ENCODE data around the gene TRIM44.
A peak's percentile ranks its signal among the peaks of the same experiment; 100 is the strongest.

The TRIM44 gene

GRCh38 chr11:35617316-35617686 lies 45.3 kb upstream of the TRIM44 start:
- Histone ChIP-seq H3K4me3 (ENCODE audit: low read length) (no peak overlapping the region), H3K36me3 (ENCODE audit: control insufficient read depth, low read length) (no peaks in the 10 kb centered on the region)

GRCh38 chr11:35617687-35618496 lies 44.7 kb upstream of the TRIM44 start, which contains the start of gene FJX1:
TSS of gene FJX1 (plus strand) at chr11:35618460. CDS start at chr11:35618637, 177 bp downstream.
- Histone ChIP-seq H3K27me3 (ENCODE audit: control insufficient read depth, low read length) (peaks cover 34% of the 10 kb centered on the region), H3K9me2 (replicated peaks; ENCODE audit: control insufficient read depth, low read length) (no peaks in the 10 kb centered on the region), H4K20me1 (ENCODE audit: control insufficient read depth, insufficient read depth, low read depth, low read length) (no peaks in the 10 kb centered on the region), H3K27ac (ENCODE audit: low read depth, low read length) (no peak within 1 kb of the TSS), H3K4me2 (ENCODE audit: low read length) (peak within 1 kb of the TSS; percentile 31; the same call in 1 of the 2 replicates), H3K79me2 (ENCODE audit: control insufficient read depth, low read length) (no peaks in the 10 kb centered on the region), H3K4me3 (ENCODE audit: low read length) (peak within 1 kb of the TSS; percentile 32), H3F3A (ENCODE audit: control insufficient read depth, insufficient read depth) (no peaks in the 10 kb centered on the region; the same call in 1 of the 2 replicates), H3K9me3 (ENCODE audit: control insufficient read depth, insufficient read depth, low read length) (no peaks in the 10 kb centered on the region), H3K36me3 (ENCODE audit: control insufficient read depth, low read length) (no peaks in the 10 kb centered on the region), H3K4me1 (ENCODE audit: control insufficient read depth, low read length) (no peaks in the 10 kb centered on the region)
- TF ChIP-seq CTCF (IDR thresholded peaks at IDR 0.05; ENCODE audit: low read depth, low read length, poor library complexity, severe bottlenecking) = no peak
- TF ChIP-seq EZH2phosphoT487 (IDR thresholded peaks at IDR 0.05; ENCODE audit: borderline replicate concordance, low read length) = no peak

More at GRCh38 chr11:35617316-35617686, 45.3 kb upstream of the TRIM44 start:
- Histone ChIP-seq H3K27me3 (ENCODE audit: control insufficient read depth, low read length) (peaks cover 33% of the 10 kb centered on the region), H3K79me2 (ENCODE audit: control insufficient read depth, low read length) (no peaks in the 10 kb centered on the region), H3K4me2 (ENCODE audit: low read length) (no peak overlapping the region), H3K27ac (ENCODE audit: low read depth, low read length) (no peak overlapping the region), H4K20me1 (ENCODE audit: control insufficient read depth, insufficient read depth, low read depth, low read length) (no peaks in the 10 kb centered on the region), H3K9me2 (replicated peaks; ENCODE audit: control insufficient read depth, low read length) (no peaks in the 10 kb centered on the region), H3K4me1 (ENCODE audit: control insufficient read depth, low read length) (no peaks in the 10 kb centered on the region), H3F3A (ENCODE audit: control insufficient read depth, insufficient read depth) (no peaks in the 10 kb centered on the region; the same call in 1 of the 2 replicates), H3K9me3 (ENCODE audit: control insufficient read depth, insufficient read depth, low read length) (no peaks in the 10 kb centered on the region)
- TF ChIP-seq EZH2phosphoT487 (IDR thresholded peaks at IDR 0.05; ENCODE audit: borderline replicate concordance, low read length) (no peak), CTCF (IDR thresholded peaks at IDR 0.05; ENCODE audit: low read depth, low read length, poor library complexity, severe bottlenecking) (no peak)

GRCh38 chr11:35618497-35619115 lies 44.0 kb upstream of the TRIM44 start:
- Histone ChIP-seq H3K4me2 (ENCODE audit: low read length) (peak overlapping the region; percentile 27; the same call in 1 of the 2 replicates), H3F3A (ENCODE audit: control insufficient read depth, insufficient read depth) (no peaks in the 10 kb centered on the region; the same call in 1 of the 2 replicates), H3K27ac (ENCODE audit: low read depth, low read length) (no peak overlapping the region), H4K20me1 (ENCODE audit: control insufficient read depth, insufficient read depth, low read depth, low read length) (no peaks in the 10 kb centered on the region), H3K9me2 (replicated peaks; ENCODE audit: control insufficient read depth, low read length) (no peaks in the 10 kb centered on the region), H3K9me3 (ENCODE audit: control insufficient read depth, insufficient read depth, low read length) (no peaks in the 10 kb centered on the region), H3K4me1 (ENCODE audit: control insufficient read depth, low read length) (no peaks in the 10 kb centered on the region), H3K4me3 (ENCODE audit: low read length) (peak overlapping the region; percentile 32), H3K27me3 (ENCODE audit: control insufficient read depth, low read length) (peaks cover 34% of the 10 kb centered on the region), H3K36me3 (ENCODE audit: control insufficient read depth, low read length) (no peaks in the 10 kb centered on the region), H3K79me2 (ENCODE audit: control insufficient read depth, low read length) (no peaks in the 10 kb centered on the region)
- no peak for TF ChIP-seq EZH2phosphoT487 (IDR thresholded peaks at IDR 0.05; ENCODE audit: borderline replicate concordance, low read length)
- TF ChIP-seq CTCF (IDR thresholded peaks at IDR 0.05; ENCODE audit: low read depth, low read length, poor library complexity, severe bottlenecking) = no peak
